H1 (cell line): ENCODE results near the gene RNASE9. TPM values are rescaled to one million over a fixed set of nuclear protein-coding genes. Genes with fewer than 3 reads are reported as not detected.
A peak's percentile ranks its signal among the peaks of the same experiment; 100 is the strongest.
"Not testable (repeated sequence)": the region's sequence is repeated elsewhere in the genome, so short reads cannot be mapped to it uniquely, and the experiment has no call there.

ENCODE experiments used
- CTCF ChIA-PET: fragments of 300-600 bp; sonication (Branson Sonifier 250); formaldehyde crosslinking; loops from one replicate; lab custom pipeline; 2021; ENCODE audit not compliant: partially characterized antibody; lab: Charles Lee
- POLR2A ChIA-PET: fragments of 300-600 bp; sonication (Branson Sonifier 250); formaldehyde crosslinking; loops from one replicate; lab custom pipeline; 2021; ENCODE audit warnings: inconsistent platforms; ENCODE audit not compliant: partially characterized antibody; lab: Charles Lee
- DNase-seq, 2 experiments: peaks; one replicate each; pipeline versions ENCODE4 v3.0.0 to v3.0.0-alpha.2; 2010 to 2022; ENCODE audit warnings: low spot score in 2 of 2, low read depth in 1 of 2, mixed read lengths in 1 of 2
- FAIRE-seq: peaks from 2 replicates; lab custom pipeline; 2011; peaks lifted over from hg19 to GRCh38; lab: Jason Lieb, UNC
- H2AFZ ChIP-seq: 2 replicates; pipeline ENCODE4 v1.8.1; 2012; ENCODE audit warnings: low read length, inconsistent platforms
- H2AK5ac ChIP-seq: 2 replicates; pipeline ENCODE4 v1.6.1; 2013; ENCODE audit warnings: low read depth, low read length
- H2BK120ac ChIP-seq: replicated peaks from 2 replicates; pipeline ENCODE3; 2013; ENCODE audit warnings: low read depth, low read length, inconsistent platforms
- H2BK12ac ChIP-seq: 2 replicates; pipeline ENCODE4 v1.6.1; 2013; ENCODE audit warnings: low read depth, low read length
- H2BK15ac ChIP-seq: 2 replicates; pipeline ENCODE4 v1.6.1; 2013; ENCODE audit warnings: low read length
- H2BK20ac ChIP-seq: 2 replicates; pipeline ENCODE4 v1.6.1; 2013; ENCODE audit warnings: low read length
- H2BK5ac ChIP-seq: 2 replicates; pipeline ENCODE4 v1.6.1; 2013; ENCODE audit warnings: low read depth, low read length
- H3K14ac ChIP-seq: 2 replicates; pipeline ENCODE4 v1.6.1; 2013; ENCODE audit warnings: inconsistent platforms; ENCODE audit not compliant: insufficient read length
- H3K18ac ChIP-seq: 2 replicates; pipeline ENCODE4 v1.6.1; 2013; ENCODE audit warnings: low read length; ENCODE audit errors: extremely low read depth
- H3K23ac ChIP-seq: 2 replicates; pipeline ENCODE4 v1.6.1; 2013; ENCODE audit warnings: inconsistent platforms; ENCODE audit not compliant: insufficient read length
- H3K23me2 ChIP-seq: 2 replicates; pipeline ENCODE4 v1.6.1; 2013; ENCODE audit warnings: low read depth, low read length
- H3K27ac ChIP-seq: 2 replicates; pipeline ENCODE4 v1.6.1; 2011; ENCODE audit warnings: low read depth, low read length, inconsistent platforms
- H3K27me3 ChIP-seq, 4 experiments: replicated peaks in 1 of 4; 1 replicate in 1 of 4; 2 replicates in 3 of 4; pipeline versions ENCODE4 v1.6.1 to v1.8.1; 2011 to 2013; ENCODE audit warnings: low read length in 3 of 4, mild to moderate bottlenecking in 3 of 4, inconsistent platforms in 2 of 4, mixed read lengths in 2 of 4, moderate library complexity in 1 of 4; ENCODE audit not compliant: control insufficient read depth in 3 of 4, insufficient read depth in 3 of 4; ENCODE audit errors: extremely low read depth in 1 of 4
- H3K36me3 ChIP-seq, 4 experiments: 2 replicates each; pipeline versions ENCODE4 v1.6.1 to v1.8.1; 2011 to 2013; ENCODE audit warnings: mild to moderate bottlenecking in 4 of 4, low read length in 3 of 4, moderate library complexity in 2 of 4, control low read depth in 1 of 4, inconsistent platforms in 1 of 4; ENCODE audit not compliant: insufficient read depth in 4 of 4, control insufficient read depth in 2 of 4
- H3K4ac ChIP-seq: replicated peaks from 2 replicates; pipeline ENCODE3; 2013; ENCODE audit warnings: low read length, low read depth, mixed read lengths, inconsistent platforms; ENCODE audit not compliant: insufficient read length
- H3K4me1 ChIP-seq, 4 experiments: replicated peaks in 1 of 4; 1 replicate in 1 of 4; 2 replicates in 3 of 4; pipeline versions ENCODE4 v1.6.1 to v1.8.1; 2011 to 2013; ENCODE audit warnings: low read length in 3 of 4, inconsistent platforms in 2 of 4, mixed read lengths in 1 of 4; ENCODE audit not compliant: insufficient read depth in 4 of 4, control insufficient read depth in 3 of 4
- H3K4me2 ChIP-seq, 2 experiments: 2 replicates each; pipeline versions ENCODE4 v1.6.1 to v1.8.1; 2011 to 2013; ENCODE audit warnings: low read depth in 2 of 2, low read length in 2 of 2, control low read depth in 1 of 2, inconsistent platforms in 1 of 2, mild to moderate bottlenecking in 1 of 2; ENCODE audit not compliant: insufficient read depth in 1 of 2
- H3K4me3 ChIP-seq, 4 experiments: fragments of 200-600, 300-600 bp in 1 of 4; sonication (generic), shearing (Covaris generic), sonication (Bioruptor Twin) in 1 of 4; 2 replicates each; pipeline versions ENCODE4 v1.5.1 to v1.8.1; 2011 to 2016; ENCODE audit warnings: low read length in 4 of 4, low read depth in 3 of 4, control low read depth in 2 of 4, inconsistent platforms in 2 of 4, mild to moderate bottlenecking in 2 of 4, mixed read lengths in 1 of 4, moderate library complexity in 1 of 4; ENCODE audit not compliant: insufficient read depth in 2 of 4; ENCODE audit errors: extremely low read depth in 1 of 4
- H3K56ac ChIP-seq: replicated peaks from 2 replicates; pipeline ENCODE3; 2013; ENCODE audit warnings: low read depth, mild to moderate bottlenecking, mixed read lengths, low read length, inconsistent platforms; ENCODE audit not compliant: insufficient read length
- H3K79me1 ChIP-seq: 2 replicates; pipeline ENCODE4 v1.6.1; 2013; ENCODE audit warnings: low read depth, low read length, control low read depth
- H3K79me2 ChIP-seq, 2 experiments: 2 replicates each; pipeline versions ENCODE4 v1.6.1 to v1.8.1; 2012 to 2013; ENCODE audit warnings: low read length in 2 of 2, mild to moderate bottlenecking in 2 of 2, inconsistent platforms in 1 of 2; ENCODE audit not compliant: insufficient read depth in 2 of 2, control insufficient read depth in 1 of 2
- H3K9ac ChIP-seq, 4 experiments: replicated peaks in 1 of 4; 1 replicate in 1 of 4; 2 replicates in 3 of 4; pipeline versions ENCODE4 v1.6.1 to v1.8.1; 2011 to 2013; ENCODE audit warnings: low read depth in 3 of 4, low read length in 3 of 4, control low read depth in 2 of 4, mild to moderate bottlenecking in 2 of 4, moderate library complexity in 2 of 4, inconsistent platforms in 1 of 4; ENCODE audit errors: extremely low read depth in 1 of 4
- H3K9me3 ChIP-seq, 2 experiments: 2 replicates each; pipeline versions ENCODE4 v1.6.1 to v1.8.1; 2012 to 2013; ENCODE audit warnings: mild to moderate bottlenecking in 2 of 2, moderate library complexity in 2 of 2, control low read depth in 1 of 2, inconsistent platforms in 1 of 2, low read depth in 1 of 2, low read length in 1 of 2, mixed read lengths in 1 of 2; ENCODE audit not compliant: insufficient read depth in 2 of 2
- H4K20me1 ChIP-seq, 2 experiments: replicated peaks in 1 of 2; 2 replicates each; pipeline versions ENCODE3 to v1.8.1; 2011 to 2013; ENCODE audit warnings: inconsistent platforms in 2 of 2, low read length in 2 of 2, mild to moderate bottlenecking in 1 of 2; ENCODE audit not compliant: insufficient read depth in 2 of 2, control insufficient read depth in 1 of 2
- H4K5ac ChIP-seq: 2 replicates; pipeline ENCODE4 v1.6.1; 2013; ENCODE audit warnings: low read length, low read depth, mixed read lengths, inconsistent platforms; ENCODE audit not compliant: insufficient read length
- H4K8ac ChIP-seq: 2 replicates; pipeline ENCODE4 v1.8.0; 2013; ENCODE audit warnings: mild to moderate bottlenecking, moderate library complexity, low read length, inconsistent platforms; ENCODE audit not compliant: insufficient read depth; ENCODE audit errors: extremely low read depth
- H4K91ac ChIP-seq: replicated peaks from 2 replicates; pipeline ENCODE3; 2013; ENCODE audit warnings: low read length, mixed read lengths, inconsistent platforms; ENCODE audit not compliant: insufficient read length
- WGBS, 2 experiments: shearing (Covaris generic) in 1 of 2; methylation state at CpG; one replicate each; pipeline versions ENCODE4 v1.1.6 to v1.1.7; 2013 to 2015; ENCODE audit warnings: low lambda C conversion rate in 2 of 2, mixed read lengths in 2 of 2, inconsistent platforms in 1 of 2, low coverage in 1 of 2, missing lambda C conversion rate in 1 of 2; ENCODE audit not compliant: insufficient replicate concordance in 2 of 2, insufficient coverage in 1 of 2, insufficient read length in 1 of 2; ENCODE audit errors: extremely low coverage in 1 of 2, missing lambda C conversion rate in 1 of 2; 5-methylcytosine and 5-hydroxymethylcytosine counted together
- polyA plus RNA-seq, 7 experiments: library from polyadenylated mRNA; depleted of rRNA in 3 of 7; stranded (reverse) in 5 of 7; unstranded in 2 of 7; fragments of >200 nt in 5 of 7; fragments of 200-250 nt in 2 of 7; gene quantifications; 1 replicate in 5 of 7; 2 replicates in 1 of 7; 4 replicates in 1 of 7; pipeline versions ENCODE4 v1.2.1 to v1.2.3, GENCODE V29; 2011 to 2013; ENCODE audit warnings: missing spikeins in 2 of 7, mixed read lengths in 2 of 7
- total RNA-seq: library from RNA; stranded (reverse); fragmentation: NEBNext Ultra II Directional; extraction: Animal tissue kit (Norgen Biotek cat#: 25700); gene quantifications from 2 replicates; pipeline ENCODE4 v1.2.1, GENCODE V29; 2021

Gene RNASE9
- total and polyA plus RNA-seq, 2 of the 8 experiments (the other 6 are each of a cell fraction or from before 2014, with no cell fraction given) = 0.06 TPM; not detected in 1

DNA sequence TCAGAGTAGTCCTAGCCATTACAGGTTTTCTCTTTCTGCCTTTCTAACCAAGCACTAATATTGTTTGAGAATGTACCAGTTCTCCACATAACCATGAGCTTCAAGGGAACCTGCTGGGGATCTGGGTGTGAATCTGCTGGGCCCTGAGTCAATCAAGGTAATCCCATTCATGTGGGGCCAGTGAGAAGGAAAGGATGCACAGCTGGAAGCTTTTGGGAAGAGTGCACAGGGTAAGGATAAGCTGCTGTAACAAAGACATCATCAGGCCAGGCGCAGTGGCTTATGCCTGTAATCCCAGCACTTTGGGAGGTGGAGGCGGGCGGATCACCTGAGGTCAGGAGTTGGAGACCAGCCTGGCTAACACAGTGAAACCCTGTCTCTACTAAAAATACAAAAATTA, 34.9 kb upstream of the RNASE9 start:
- FAIRE-seq, H3K56ac ChIP-seq, H2AK5ac ChIP-seq, H3K4ac ChIP-seq, H2BK5ac ChIP-seq, DNase-seq, H3K18ac ChIP-seq, H3K23ac ChIP-seq, H3K4me2 ChIP-seq, H2BK12ac ChIP-seq, H3K4me1 ChIP-seq, H3K9me3 ChIP-seq, H4K91ac ChIP-seq, H3K79me1 ChIP-seq, H4K8ac ChIP-seq, H2BK15ac ChIP-seq, H3K23me2 ChIP-seq, H4K5ac ChIP-seq, H3K14ac ChIP-seq, H3K27me3 ChIP-seq, H4K20me1 ChIP-seq, H3K4me3 ChIP-seq, H2BK120ac ChIP-seq, H2BK20ac ChIP-seq, POLR2A ChIA-PET, H3K36me3 ChIP-seq, H3K79me2 ChIP-seq, H3K27ac ChIP-seq, H3K9ac ChIP-seq: not testable (repeated sequence)
- H2AFZ ChIP-seq = peak overlapping the region; percentile 11; the same call in 1 of the 2 replicates
- CTCF ChIA-PET = interaction anchor here (0.6 to 1.2 kb wide), 2 partner anchors 59 to 87 kb away, joined by 3 read pairs; no protein-coding TSS in a partner anchor
- WGBS, 2 experiments = 90% methylated on average over 3 of the region's 3 CpGs; no CpG with 5 or more reads in 1 of the 2 experiments
